PC-9 (cell line): Measurements from ENCODE around the gene TMEM63B. TPM values are rescaled to one million over a fixed set of nuclear protein-coding genes. Genes with fewer than 3 reads are reported as not detected.

Source experiments
- BruUV-seq: library from RNA; stranded (reverse); fragments of 400-500 nt; replicated peaks from 2 replicates; lab custom pipeline; 2021; lab: Mats Ljungman, UMichigan
- CTCF ChIA-PET: fragments of 300-600 bp; sonication (Branson Sonifier 250); formaldehyde crosslinking; loops from one replicate; lab custom pipeline; 2022; ENCODE audit warnings: antibody characterized with exemption; lab: Charles Lee
- POLR2A ChIA-PET: fragments of 300-600 bp; sonication (Branson Sonifier 250); formaldehyde crosslinking; loops from one replicate; lab custom pipeline; 2022; ENCODE audit warnings: antibody characterized with exemption; ENCODE audit not compliant: unreplicated experiment; lab: Charles Lee
- DNase-seq, 2 experiments: peaks; one replicate each; pipeline versions ENCODE4 v3.0.0 to v3.0.0-alpha.2; 2015 to 2022; ENCODE audit warnings: mixed read lengths in 1 of 2
- H2AFZ ChIP-seq: fragments of 200-600 bp; sonication (generic); 2 replicates; pipeline ENCODE4 v1.8.1; 2017; ENCODE audit warnings: antibody characterized with exemption
- H3F3A ChIP-seq: fragments of 200-600 bp; sonication (generic); 2 replicates; pipeline ENCODE4 v1.8.1; 2017; ENCODE audit warnings: antibody characterized with exemption, mild to moderate bottlenecking, low read depth; ENCODE audit not compliant: insufficient read depth
- H3K27ac ChIP-seq: fragments of 200-600 bp; sonication (generic); 2 replicates; pipeline ENCODE4 v1.6.1; 2016; ENCODE audit warnings: mixed run types
- H3K27me3 ChIP-seq: fragments of 200-600 bp; sonication (generic); 2 replicates; pipeline ENCODE4 v1.6.1; 2016; ENCODE audit warnings: low read depth, mixed run types; ENCODE audit not compliant: insufficient read depth
- H3K36me3 ChIP-seq: fragments of 200-600 bp; sonication (generic); 2 replicates; pipeline ENCODE4 v1.6.1; 2016; ENCODE audit warnings: low read depth, mixed run types
- H3K4me1 ChIP-seq: fragments of 200-600 bp; sonication (generic); replicated peaks from 2 replicates; pipeline ENCODE4 v1.6.1; 2016; ENCODE audit warnings: mixed run types; ENCODE audit not compliant: insufficient read depth
- H3K4me2 ChIP-seq: fragments of 200-600 bp; sonication (generic); 2 replicates; pipeline ENCODE4 v1.6.1; 2017; ENCODE audit warnings: mixed run types
- H3K4me3 ChIP-seq: fragments of 200-600 bp; sonication (generic); 2 replicates; pipeline ENCODE4 v1.6.1; 2016; ENCODE audit warnings: mixed run types
- H3K79me2 ChIP-seq: fragments of 200-600 bp; sonication (generic); 2 replicates; pipeline ENCODE4 v1.6.1; 2017; ENCODE audit warnings: low read depth, mixed run types
- H3K9me2 ChIP-seq: fragments of 200-600 bp; sonication (generic); 2 replicates; pipeline ENCODE4 v1.8.1; 2017; ENCODE audit warnings: mild to moderate bottlenecking; ENCODE audit not compliant: insufficient read depth
- H3K9me3 ChIP-seq: fragments of 200-600 bp; sonication (generic); 2 replicates; pipeline ENCODE4 v1.8.1; 2016; ENCODE audit warnings: low read depth; ENCODE audit not compliant: insufficient read depth
- H4K20me1 ChIP-seq: fragments of 200-600 bp; sonication (generic); 2 replicates; pipeline ENCODE4 v1.8.1; 2017; ENCODE audit not compliant: insufficient read depth
- CTCF ChIP-seq: fragments of 200-600 bp; sonication (generic); conservative IDR thresholded peaks from 2 replicates; pipeline ENCODE4 v1.6.1; 2017; ENCODE audit warnings: mixed run types, antibody characterized with exemption, mild to moderate bottlenecking, moderate library complexity
- EZH2 ChIP-seq: fragments of 200-600 bp; sonication (generic); IDR thresholded peaks from 2 replicates; pipeline ENCODE4 v1.8.0; 2017; ENCODE audit warnings: antibody characterized with exemption, low read depth
- intact Hi-C: fragments of 100-400 bp; cut with micrococcal nuclease; formaldehyde crosslinking; loops from one replicate; pipeline ENCODE4 v1.10.0; 2022; ENCODE audit not compliant: unreplicated experiment
- total RNA-seq: library from RNA; stranded (reverse); gene quantifications from 2 replicates; pipeline ENCODE4 v1.2.3, GENCODE V29; 2021

Gene TMEM63B
- total RNA-seq, 1 experiment from 2014 or later, result 38.5 TPM

- H3K27me3 ChIP-seq, result peaks cover 13% of the 10 kb centered on the region
- no peak overlapping the region for H3K4me3 ChIP-seq
- POLR2A ChIA-PET, result no interaction called here
- H3K4me2 ChIP-seq, result no peak overlapping the region
- H3K4me1 ChIP-seq, result no peaks in the 10 kb centered on the region
- no peaks in the 10 kb centered on the region for H3K9me2 ChIP-seq
- no peaks in the 10 kb centered on the region for H3K9me3 ChIP-seq
- no peaks in the 10 kb centered on the region for H3F3A ChIP-seq
- no peaks in the 10 kb centered on the region for H3K36me3 ChIP-seq
- no peak overlapping the region for H2AFZ ChIP-seq
- H3K27ac ChIP-seq, result no peak overlapping the region
- BruUV-seq, result no TSS peak
- CTCF ChIA-PET, result no interaction called here
- no peak for TF ChIP-seq CTCF
- no peak for TF ChIP-seq EZH2
- intact Hi-C loops, result no loop called here
- H3K79me2 ChIP-seq, result no peaks in the 10 kb centered on the region
- H4K20me1 ChIP-seq, result no peaks in the 10 kb centered on the region
- DNase-seq, result no peak
Measured at GRCh38 chr6:44167567-44167966, 40.2 kb downstream of the TMEM63B start.

- intact Hi-C loops, result no loop called here
- CTCF ChIA-PET, result no interaction called here
Measured at GRCh38 chr6:44169154-44169553, 41.8 kb downstream of the TMEM63B start.

GRCh38 chr6:44169886-44170570 lies 42.7 kb downstream of the TMEM63B start:
- no peaks in the 10 kb centered on the region for H3K4me1 ChIP-seq
- intact Hi-C loops, result no loop called here
- H4K20me1 ChIP-seq, result no peaks in the 10 kb centered on the region
- peaks cover 13% of the 10 kb centered on the region; the same call in 1 of the 2 replicates for H3K27me3 ChIP-seq
- TF ChIP-seq CTCF (no peak), EZH2 (no peak)
- no peaks in the 10 kb centered on the region for H3K36me3 ChIP-seq
- H3K9me3 ChIP-seq, result no peaks in the 10 kb centered on the region
- CTCF ChIA-PET, result no interaction called here
- H3K4me2 ChIP-seq, result no peak overlapping the region
- no peaks in the 10 kb centered on the region for H3F3A ChIP-seq
- H3K27ac ChIP-seq, result no peak overlapping the region
- DNase-seq, result no peak
- no peak overlapping the region for H3K4me3 ChIP-seq
- no TSS peak for BruUV-seq
- H3K79me2 ChIP-seq, result no peaks in the 10 kb centered on the region
- POLR2A ChIA-PET, result no interaction called here
- no peak overlapping the region for H2AFZ ChIP-seq
- H3K9me2 ChIP-seq, result no peaks in the 10 kb centered on the region

More at GRCh38 chr6:44169154-44169553, 41.8 kb downstream of the TMEM63B start:
- POLR2A ChIA-PET, result no interaction called here
- Histone ChIP-seq H3K4me2 (no peak overlapping the region), H2AFZ (no peak overlapping the region), H3K9me3 (no peaks in the 10 kb centered on the region), H3K36me3 (no peaks in the 10 kb centered on the region), H3F3A (no peaks in the 10 kb centered on the region), H3K27ac (no peak overlapping the region), H3K9me2 (no peaks in the 10 kb centered on the region), H3K4me1 (no peaks in the 10 kb centered on the region), H4K20me1 (no peaks in the 10 kb centered on the region), H3K79me2 (no peaks in the 10 kb centered on the region), H3K27me3 (peaks cover 13% of the 10 kb centered on the region; the same call in 1 of the 2 replicates), H3K4me3 (no peak overlapping the region)
- DNase-seq, result no peak
- BruUV-seq, result no TSS peak
- TF ChIP-seq CTCF (no peak), EZH2 (no peak)
